GM21737 (cell line): ENCODE data around the gene GTF2H4.
"Not testable (repeated sequence)": the region's sequence is repeated elsewhere in the genome, so short reads cannot be mapped to it uniquely, and the experiment has no call there.

Source experiments
- ATAC-seq: cut with Tn5 transposase; IDR thresholded peaks from one replicate; pipeline ENCODE4 v1.9.1; 2021; ENCODE audit warnings: mild to moderate bottlenecking, moderate library complexity; ENCODE audit not compliant: unreplicated experiment

Gene GTF2H4

GRCh38 chr6:30917487-30917886 lies 9.5 kb downstream of the GTF2H4 start:
- no peak for ATAC-seq

- ATAC-seq = no peak
These were observed 10.7 kb downstream of the GTF2H4 start for GRCh38 chr6:30918670-30919069.

- no peak for ATAC-seq
These were observed 14.4 kb downstream of the GTF2H4 start for GRCh38 chr6:30922447-30922852.

GRCh38 chr6:30924040-30924627 lies 16.1 kb downstream of the GTF2H4 start:
- not testable (repeated sequence) for ATAC-seq

GRCh38 chr6:30926644-30927043 lies 18.6 kb downstream of the GTF2H4 start:
- ATAC-seq = no peak

- not testable (repeated sequence) for ATAC-seq
These were observed 19.1 kb downstream of the GTF2H4 start for GRCh38 chr6:30927080-30927479.

GRCh38 chr6:30928677-30929076 lies 20.7 kb downstream of the GTF2H4 start:
- no peak for ATAC-seq

GRCh38 chr6:30930506-30930905 lies 22.5 kb downstream of the GTF2H4 start:
- no peak for ATAC-seq

- no peak for ATAC-seq
These were observed 23.3 kb downstream of the GTF2H4 start for GRCh38 chr6:30931272-30931671.

GRCh38 chr6:30931969-30932645 lies 24.1 kb downstream of the GTF2H4 start, which contains the start of gene SFTA2:
SFTA2 (minus strand) TSS chr6:30932170; CDS start chr6:30932096, 74 bp downstream.
- ATAC-seq = no peak

- no peak for ATAC-seq
These were observed 24.8 kb downstream of the GTF2H4 start for GRCh38 chr6:30932665-30933365.

GRCh38 chr6:30935018-30935417 lies 27.0 kb downstream of the GTF2H4 start:
- no peak for ATAC-seq

GRCh38 chr6:30937265-30937664 lies 29.3 kb downstream of the GTF2H4 start:
- no peak for ATAC-seq

GRCh38 chr6:30938730-30939129 lies 30.7 kb downstream of the GTF2H4 start:
- ATAC-seq = no peak

- ATAC-seq = no peak
These were observed 31.5 kb downstream of the GTF2H4 start for GRCh38 chr6:30939473-30939872.

- no peak for ATAC-seq
These were observed 32.5 kb downstream of the GTF2H4 start, which contains the start of gene MUCL3 for GRCh38 chr6:30940361-30940986. MUCL3 (plus strand) TSS chr6:30940973; CDS start chr6:30941000, 27 bp downstream.

GRCh38 chr6:30942338-30943060 lies 34.5 kb downstream of the GTF2H4 start:
- ATAC-seq = no peak

GRCh38 chr6:30944051-30944450 lies 36.0 kb downstream of the GTF2H4 start:
- no peak for ATAC-seq

- no peak for ATAC-seq
These were observed 37.3 kb downstream of the GTF2H4 start for GRCh38 chr6:30945281-30945680.

GRCh38 chr6:30947231-30947630 lies 39.2 kb downstream of the GTF2H4 start:
- no peak for ATAC-seq

- no peak for ATAC-seq
These were observed 40.8 kb downstream of the GTF2H4 start for GRCh38 chr6:30948811-30949210.
